K562 (cell line): Measurements from ENCODE around the gene KCNJ13. TPM values are rescaled to one million over a fixed set of nuclear protein-coding genes. Genes with fewer than 3 reads are reported as not detected.

Experiments used
- ATAC-seq: fragments of 200-7000 bp; cut with Tn5 transposase; 3 replicates; pipeline ENCODE4 v1.9.1; 2020; ENCODE audit warnings: moderate library complexity
- BruUV-seq: library from RNA; stranded (reverse); fragments of 400-500 nt; replicated peaks from 2 replicates; lab custom pipeline; 2021; lab: Mats Ljungman, UMichigan
- CTCF ChIA-PET: fragments of 300-600 bp; formaldehyde crosslinking; extraction: SDS; loops from one replicate; lab custom pipeline; 2021; ENCODE audit warnings: low intra/inter-chr PET ratio; lab: Yijun Ruan, JAX
- POLR2A ChIA-PET: fragments of 300-600, 350-650 bp; sonication (Branson Sonifier 250); formaldehyde crosslinking; extraction: SDS; loops from one replicate; lab custom pipeline; 2021; ENCODE audit warnings: antibody characterized with exemption, inconsistent platforms; lab: Yijun Ruan, JAX
- DNase-seq, 4 experiments: peaks; one replicate each; pipeline versions ENCODE4 v3.0.0 to v3.0.0-alpha.2; 2011 to 2018; ENCODE audit warnings: low spot score in 3 of 4, mixed read lengths in 3 of 4; ENCODE audit errors: extremely low read depth in 1 of 4
- FAIRE-seq: peaks from 2 replicates; lab custom pipeline; 2011; peaks lifted over from hg19 to GRCh38; lab: Jason Lieb, UNC
- H2AFZ ChIP-seq: 2 replicates; pipeline ENCODE4 v1.6.0; 2011; ENCODE audit warnings: low read depth, low read length, control low read depth, inconsistent platforms
- H3K27ac ChIP-seq: fragments of 200-600 bp; 3 replicates; pipeline ENCODE4 v1.8.0; 2011; ENCODE audit warnings: low read depth, mild to moderate bottlenecking, control low read depth, inconsistent platforms, low read length, moderate library complexity, mixed read lengths; ENCODE audit errors: extremely low read depth
- H3K27me3 ChIP-seq, 2 experiments: fragments of 300-600 bp in 1 of 2; 2 replicates in 1 of 2; 3 replicates in 1 of 2; pipeline versions ENCODE4 v1.6.0 to v1.8.0; 2011; ENCODE audit warnings: inconsistent platforms in 2 of 2, low read length in 2 of 2, mild to moderate bottlenecking in 1 of 2, mixed read lengths in 1 of 2, moderate library complexity in 1 of 2; ENCODE audit not compliant: control insufficient read depth in 2 of 2, insufficient read depth in 2 of 2
- H3K36me3 ChIP-seq: fragments of 300-600 bp; 3 replicates; pipeline ENCODE4 v1.8.0; 2011; ENCODE audit warnings: mild to moderate bottlenecking, low read length, inconsistent platforms; ENCODE audit not compliant: control insufficient read depth, insufficient read depth
- H3K4me1 ChIP-seq, 2 experiments: fragments of 200-600 bp in 1 of 2; replicated peaks in 1 of 2; 2 replicates in 1 of 2; 3 replicates in 1 of 2; pipeline versions ENCODE4 v1.5.1 to v1.8.0; 2011; ENCODE audit warnings: inconsistent platforms in 2 of 2, low read length in 2 of 2, mild to moderate bottlenecking in 1 of 2, mixed read lengths in 1 of 2, moderate library complexity in 1 of 2; ENCODE audit not compliant: control insufficient read depth in 2 of 2, insufficient read depth in 2 of 2
- H3K4me2 ChIP-seq: 2 replicates; pipeline ENCODE4 v1.6.1; 2011; ENCODE audit warnings: low read length, control low read depth, inconsistent platforms, mixed read lengths; ENCODE audit not compliant: insufficient read depth
- H3K4me3 ChIP-seq: fragments of 200-600 bp; sonication (generic), shearing (Covaris generic); 2 replicates; pipeline ENCODE4 v1.5.1; 2016; ENCODE audit warnings: control low read depth, inconsistent platforms
- H3K79me2 ChIP-seq: fragments of 200-600 bp; 3 replicates; pipeline ENCODE4 v1.8.0; 2011; ENCODE audit warnings: low read length, inconsistent platforms; ENCODE audit not compliant: control insufficient read depth, insufficient read depth
- H3K9ac ChIP-seq, 2 experiments: 2 replicates each; pipeline versions ENCODE4 v1.6.0 to v1.6.1; 2011; ENCODE audit warnings: low read depth in 2 of 2, low read length in 2 of 2, control low read depth in 1 of 2, inconsistent platforms in 1 of 2, mild to moderate bottlenecking in 1 of 2, mixed read lengths in 1 of 2; ENCODE audit not compliant: insufficient read depth in 1 of 2
- H3K9me1 ChIP-seq: one replicate; pipeline ENCODE4 v1.6.0; 2011; ENCODE audit warnings: inconsistent platforms, mild to moderate bottlenecking, low read length, moderate library complexity; ENCODE audit not compliant: control insufficient read depth, insufficient read depth
- H3K9me3 ChIP-seq: replicated peaks from 2 replicates; pipeline ENCODE4 v1.5.1; 2011; ENCODE audit warnings: low read depth, low read length, inconsistent platforms; ENCODE audit not compliant: control insufficient read depth, insufficient read depth
- H4K20me1 ChIP-seq: replicated peaks from 2 replicates; pipeline ENCODE4 v1.6.1; 2011; ENCODE audit warnings: low read length, inconsistent platforms, mixed read lengths; ENCODE audit not compliant: control insufficient read depth, insufficient read depth
- CTBP1 ChIP-seq: fragments of 450-650 bp; IDR thresholded peaks from 2 replicates; pipeline ENCODE4 v1.6.1; 2016; ENCODE audit warnings: borderline replicate concordance
- E2F6 ChIP-seq, 2 experiments: IDR thresholded peaks; 2 replicates each; pipeline ENCODE4 v1.6.1; 2011; ENCODE audit warnings: borderline replicate concordance in 1 of 2, control low read depth in 1 of 2, low read depth in 1 of 2, low read length in 1 of 2, mild to moderate bottlenecking in 1 of 2, mixed read lengths in 1 of 2, moderate library complexity in 1 of 2; ENCODE audit not compliant: insufficient read depth in 1 of 2, insufficient read length in 1 of 2, poor library complexity in 1 of 2, severe bottlenecking in 1 of 2; ENCODE audit errors: extremely low read depth in 1 of 2
- EGR1 ChIP-seq: fragments of 450-650 bp; conservative IDR thresholded peaks from 2 replicates; pipeline ENCODE4 v1.6.1; 2017; ENCODE audit warnings: mild to moderate bottlenecking
- LEF1 ChIP-seq: fragments of 450-650 bp; IDR thresholded peaks from 2 replicates; pipeline ENCODE4 v1.6.1; 2016; ENCODE audit warnings: mild to moderate bottlenecking
- NCOA2 ChIP-seq, 2 experiments: fragments of 450-650 bp; IDR thresholded peaks; 2 replicates each; pipeline ENCODE4 v1.6.1; 2018; ENCODE audit warnings: mild to moderate bottlenecking in 2 of 2, moderate library complexity in 1 of 2; ENCODE audit not compliant: partially characterized antibody in 2 of 2
- NFIC ChIP-seq: fragments of 450-650 bp; IDR thresholded peaks from 2 replicates; pipeline ENCODE4 v1.6.1; 2017; ENCODE audit warnings: mild to moderate bottlenecking, inconsistent platforms
- NR2C2 ChIP-seq, 2 experiments: fragments of 200-800 bp in 1 of 2; sonication (Bioruptor generic) in 1 of 2; sonication (generic) in 1 of 2; formaldehyde crosslinking in 1 of 2; IDR thresholded peaks; 2 replicates each; pipeline versions ENCODE4 v1.6.1 to v1.8.0; 2016 to 2022; ENCODE audit warnings: mild to moderate bottlenecking in 1 of 2, missing compliant biosample characterization in 1 of 2, missing genetic modification characterization in 1 of 2, missing genetic modification reagents in 1 of 2
- PTBP1 ChIP-seq: fragments of 200-400 bp; formaldehyde crosslinking; IDR thresholded peaks from 2 replicates; pipeline ENCODE4 v1.6.1; 2017; ENCODE audit warnings: low read depth, low read length
- RBM25 ChIP-seq: fragments of 200-400 bp; formaldehyde crosslinking; IDR thresholded peaks from 2 replicates; pipeline ENCODE4 v1.6.1; 2018; ENCODE audit warnings: low read length, low read depth, moderate library complexity; ENCODE audit not compliant: severe bottlenecking
- RERE ChIP-seq: sonication (generic); formaldehyde crosslinking; IDR thresholded peaks from 2 replicates; pipeline ENCODE4 v1.8.0; 2023; ENCODE audit warnings: missing genetic modification reagents, mild to moderate bottlenecking, borderline replicate concordance
- TAL1 ChIP-seq: fragments of 450-650 bp; IDR thresholded peaks from 2 replicates; pipeline ENCODE4 v1.6.1; 2016; ENCODE audit warnings: mild to moderate bottlenecking
- ZFPM2 ChIP-seq: fragments of 250-450 bp; sonication (Bioruptor Pico); IDR thresholded peaks from 2 replicates; pipeline ENCODE4 v1.5.1; 2022; ENCODE audit warnings: mild to moderate bottlenecking
- ZNF121 ChIP-seq: sonication (generic); formaldehyde crosslinking; conservative IDR thresholded peaks from 2 replicates; pipeline ENCODE4 v1.8.0; 2022; ENCODE audit warnings: missing genetic modification reagents
- ZNF41 ChIP-seq: fragments of 250-450 bp; sonication (Bioruptor Pico); conservative IDR thresholded peaks from 2 replicates; pipeline ENCODE4 v1.4.0; 2020; ENCODE audit warnings: mild to moderate bottlenecking
- ZNF57 ChIP-seq: fragments of 450-650 bp; formaldehyde crosslinking; IDR thresholded peaks from 2 replicates; pipeline ENCODE4 v1.4.0; 2020; ENCODE audit warnings: mild to moderate bottlenecking, moderate library complexity
- ZNF766 ChIP-seq: fragments of 200-800 bp; sonication (Bioruptor generic); conservative IDR thresholded peaks from 2 replicates; pipeline ENCODE4 v1.6.1; 2016; ENCODE audit warnings: missing genetic modification characterization, missing compliant biosample characterization
- WGBS: fragments of 100-300 bp; shearing (Covaris generic); methylation state at CpG from one replicate; pipeline ENCODE4 v1.1.6; 2016; ENCODE audit warnings: low coverage, mixed read lengths; ENCODE audit not compliant: insufficient coverage; ENCODE audit errors: missing lambda C conversion rate; 5-methylcytosine and 5-hydroxymethylcytosine counted together
- in situ Hi-C: fragments of 300-500 bp; cut with MboI; formaldehyde crosslinking; loops from 4 replicates; pipeline ENCODE4 v1.15.0; 2018; ENCODE audit warnings: inconsistent platforms, mixed read lengths
- intact Hi-C: fragments of 100-400 bp; cut with micrococcal nuclease; formaldehyde crosslinking; loops from 2 replicates; pipeline ENCODE4 v1.14.2; 2022
- polyA plus RNA-seq, 8 experiments: library from polyadenylated mRNA; depleted of rRNA in 4 of 8; stranded (reverse) in 5 of 8; unstranded in 3 of 8; fragments of >200 nt; fragmentation: Nextera tagmentation in 2 of 8; fragmentation: Illumina TruSeq in 1 of 8; extraction: Ambion mirVana in 2 of 8; extraction: Trizol in 1 of 8; gene quantifications; 2 replicates each; pipeline versions ENCODE4 v1.2.1 to v1.2.3, GENCODE V29; 2011 to 2014; ENCODE audit warnings: inconsistent platforms in 1 of 8, missing spikeins in 1 of 8
- total RNA-seq, 7 experiments: library from RNA; depleted of rRNA in 6 of 7; stranded (reverse); fragments of >200 nt in 6 of 7; fragmentation: Illumina TruSeq in 2 of 7; extraction: Trizol in 2 of 7; gene quantifications; 2 replicates each; pipeline versions ENCODE4 v1.2.1 to v1.2.3, GENCODE V29; 2011 to 2021; ENCODE audit warnings: low replicate concordance in 1 of 7

Gene KCNJ13
- total and polyA plus RNA-seq, 9 of the 15 experiments (the other 6 are each of a cell fraction or from before 2014, with no cell fraction given), result 0.45 TPM; not detected in 8

GRCh38 chr2:232815569-232815968, 39.2 kb upstream of the KCNJ13 start:
- FAIRE-seq, result no peak
- peaks cover 79% of the 10 kb centered on the region for H3K36me3 ChIP-seq
- POLR2A ChIA-PET, result no interaction called here
- TF ChIP-seq ZNF41 (CRISPR knock-in tag) (no peak), EGR1 (no peak), CTBP1 (no peak), RBM25 (no peak), TAL1 (no peak), ZNF57 (no peak), PTBP1 (no peak), ZNF766 (CRISPR knock-in tag) (no peak), E2F6 (IDR thresholded peaks at IDR 0.05; ENCODE audit: borderline replicate concordance in 1 of 2, extremely low read depth in 1 of 2, insufficient read depth in 1 of 2, insufficient read length in 1 of 2, low read depth in 1 of 2, low read length in 1 of 2, poor library complexity in 1 of 2, severe bottlenecking in 1 of 2) (no peak), RERE (no peak), ZFPM2 (no peak), ZNF121 (CRISPR knock-in tag) (no peak), NFIC (no peak), NR2C2 (CRISPR knock-in tag; IDR thresholded peaks at IDR 0.05) (no peak), NR2C2 (tag; IDR thresholded peaks at IDR 0.05) (no peak), NCOA2 (IDR thresholded peaks at IDR 0.05; ENCODE audit: partially characterized antibody in 2 of 2) (no peak), LEF1 (no peak)

More at GRCh38 chr2:232815569-232815968, 39.2 kb upstream of the KCNJ13 start:
- Histone ChIP-seq H4K20me1 (no peaks in the 10 kb centered on the region), H3K9me1 (no peaks in the 10 kb centered on the region), H2AFZ (no peak overlapping the region), H3K9me3 (no peaks in the 10 kb centered on the region), H3K9ac (no peak overlapping the region), H3K4me1 (no peaks in the 10 kb centered on the region), H3K79me2 (no peaks in the 10 kb centered on the region), H3K27me3 (no peaks in the 10 kb centered on the region), H3K27ac (no peak overlapping the region), H3K4me3 (no peak overlapping the region), H3K4me2 (no peak overlapping the region)
- in situ Hi-C loops (no loop called here), intact Hi-C loops (no loop called here)
- no TSS peak for BruUV-seq
- 98% methylated on average over 3 of the region's 3 CpGs for WGBS
- CTCF ChIA-PET, result no interaction called here
- DNase-seq (no peak), ATAC-seq (no peak)
